HG02610 (cell line): ENCODE data around the gene KY.

Experiments used
- ATAC-seq: cut with Tn5 transposase; IDR thresholded peaks from one replicate; pipeline ENCODE4 v1.9.1; 2021; ENCODE audit warnings: mild to moderate bottlenecking, moderate library complexity; ENCODE audit not compliant: unreplicated experiment

The KY gene

GRCh38 chr3:134621854-134622253 is 29.0 kb downstream of the KY start:
- ATAC-seq: no peak

- ATAC-seq: no peak
These were observed 30.2 kb downstream of the KY start for GRCh38 chr3:134620476-134621115.

GRCh38 chr3:134619884-134620445 is 30.9 kb downstream of the KY start:
- ATAC-seq: no peak

GRCh38 chr3:134619301-134619615 is 31.6 kb downstream of the KY start:
- no peak for ATAC-seq

- no peak for ATAC-seq
These were observed 32.1 kb downstream of the KY start for GRCh38 chr3:134618478-134619300.

GRCh38 chr3:134617608-134618477 is 33.0 kb downstream of the KY start:
- ATAC-seq: no peak

- ATAC-seq: no peak
These were observed 35.1 kb downstream of the KY start for GRCh38 chr3:134615743-134616142.

- no peak for ATAC-seq
These were observed 35.9 kb downstream of the KY start for GRCh38 chr3:134614955-134615354.

GRCh38 chr3:134613006-134613520 is 37.8 kb downstream of the KY start:
- ATAC-seq: no peak

- ATAC-seq: no peak
These were observed 39.3 kb downstream of the KY start for GRCh38 chr3:134611516-134611915.

- ATAC-seq: no peak
These were observed 40.1 kb downstream of the KY start for GRCh38 chr3:134610432-134611385.

GRCh38 chr3:134609821-134610431 is 40.9 kb downstream of the KY start:
- no peak for ATAC-seq

- ATAC-seq: no peak
These were observed 41.9 kb downstream of the KY start for GRCh38 chr3:134608771-134609435.

GRCh38 chr3:134608023-134608770 is 42.6 kb downstream of the KY start:
- ATAC-seq: no peak

- ATAC-seq: no peak
These were observed 43.5 kb downstream of the KY start for GRCh38 chr3:134607054-134608022.

- ATAC-seq: no peak
These were observed 44.5 kb downstream of the KY start for GRCh38 chr3:134606033-134607025.
